ENCODE data around the gene CFAP92. TPM values are rescaled to one million over a fixed set of nuclear protein-coding genes. Genes with fewer than 3 reads are reported as not detected.

Gene CFAP92
- total and polyA plus RNA-seq, 4 donors, result 0.05 to 0.25 (median 0.06) TPM; not detected in 1

DNA sequence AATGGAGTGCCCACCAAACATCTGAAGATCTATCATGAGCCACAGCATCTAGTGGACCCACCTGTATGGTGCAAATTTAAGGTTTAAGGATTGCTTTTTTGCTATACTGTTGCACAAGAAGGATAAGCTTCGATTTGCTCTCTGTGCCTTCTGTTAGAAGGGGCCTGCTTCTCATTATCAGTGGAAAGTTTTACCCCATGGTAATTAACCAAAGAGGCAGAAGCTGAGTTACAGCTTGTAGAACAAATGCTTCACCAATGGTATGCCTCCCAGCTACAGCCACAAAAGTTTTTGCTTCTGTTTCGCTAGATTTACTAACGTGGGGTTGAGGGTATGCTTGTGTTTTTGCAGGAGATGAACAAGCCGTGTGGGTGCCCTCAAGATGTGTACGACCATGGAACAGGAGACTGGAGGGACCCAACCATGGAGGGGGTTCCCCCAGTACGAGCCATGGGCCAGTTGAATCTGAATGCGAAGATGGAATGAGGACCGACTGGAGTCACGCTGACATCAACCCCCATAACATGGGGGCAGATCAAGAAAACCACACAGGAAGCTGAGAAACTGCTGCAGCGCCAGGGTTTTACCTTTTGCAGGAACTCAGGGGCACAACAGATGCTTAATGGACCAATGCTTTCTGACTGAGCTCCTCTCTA, 70.9 kb downstream of the CFAP92 start (continued):
- TF ChIP-seq, protein P1, sequence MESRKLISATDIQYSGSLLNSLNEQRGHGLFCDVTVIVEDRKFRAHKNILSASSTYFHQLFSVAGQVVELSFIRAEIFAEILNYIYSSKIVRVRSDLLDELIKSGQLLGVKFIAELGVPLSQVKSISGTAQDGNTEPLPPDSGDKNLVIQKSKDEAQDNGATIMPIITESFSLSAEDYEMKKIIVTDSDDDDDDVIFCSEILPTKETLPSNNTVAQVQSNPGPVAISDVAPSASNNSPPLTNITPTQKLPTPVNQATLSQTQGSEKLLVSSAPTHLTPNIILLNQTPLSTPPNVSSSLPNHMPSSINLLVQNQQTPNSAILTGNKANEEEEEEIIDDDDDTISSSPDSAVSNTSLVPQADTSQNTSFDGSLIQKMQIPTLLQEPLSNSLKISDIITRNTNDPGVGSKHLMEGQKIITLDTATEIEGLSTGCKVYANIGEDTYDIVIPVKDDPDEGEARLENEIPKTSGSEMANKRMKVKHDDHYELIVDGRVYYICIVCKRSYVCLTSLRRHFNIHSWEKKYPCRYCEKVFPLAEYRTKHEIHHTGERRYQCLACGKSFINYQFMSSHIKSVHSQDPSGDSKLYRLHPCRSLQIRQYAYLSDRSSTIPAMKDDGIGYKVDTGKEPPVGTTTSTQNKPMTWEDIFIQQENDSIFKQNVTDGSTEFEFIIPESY (IDR thresholded peaks at IDR 0.05), result no peak
- no peak for TF ChIP-seq HNF4G (IDR thresholded peaks at IDR 0.05)
- TF ChIP-seq, protein P2, sequence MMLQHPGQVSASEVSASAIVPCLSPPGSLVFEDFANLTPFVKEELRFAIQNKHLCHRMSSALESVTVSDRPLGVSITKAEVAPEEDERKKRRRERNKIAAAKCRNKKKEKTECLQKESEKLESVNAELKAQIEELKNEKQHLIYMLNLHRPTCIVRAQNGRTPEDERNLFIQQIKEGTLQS (IDR thresholded peaks at IDR 0.05), result no peak
- TF ChIP-seq FOXA1 (IDR thresholded peaks at IDR 0.05), result no peak
- no peak for TF ChIP-seq RAD21 (IDR thresholded peaks at IDR 0.05)
- TF ChIP-seq TAF1 (conservative IDR thresholded peaks at IDR 0.05), result no peak

DNA sequence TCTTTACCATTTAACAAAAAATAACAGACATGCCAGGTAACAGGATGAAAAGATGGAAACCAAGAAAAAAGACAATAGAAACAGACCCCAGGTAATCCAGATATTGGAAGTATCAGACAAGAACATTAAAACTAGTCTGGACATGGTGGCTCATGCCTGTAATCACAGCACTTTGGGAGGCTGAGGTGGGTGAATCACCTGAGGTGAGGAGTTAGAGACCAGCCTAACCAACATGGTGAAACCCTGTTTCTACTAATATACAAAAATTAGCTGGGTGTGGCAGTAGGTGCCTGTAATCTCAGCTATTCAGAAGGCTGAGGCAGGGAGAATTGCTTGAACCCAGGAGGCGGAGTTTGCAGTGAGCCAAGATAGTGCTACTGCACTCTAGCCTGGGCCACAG, 73.9 kb downstream of the CFAP92 start:
- Histone ChIP-seq H3K4me1 (ENCODE audit: control insufficient read depth in 4 of 4, insufficient read depth in 4 of 4, low read length in 3 of 4) (peaks cover 2 to 27% (median 27%) of the 10 kb centered on the region in 4 donors), H3K4me3 (ENCODE audit: low read depth in 1 of 3, low read length in 3 of 3) (no peak overlapping the region), H3K27me3 (ENCODE audit: control insufficient read depth in 4 of 4, insufficient read depth in 4 of 4, low read length in 3 of 4) (no peaks in the 10 kb centered on the region), H3K27ac (ENCODE audit: low read depth in 1 of 2, low read length in 2 of 2) (no peak overlapping the region), H3K9ac (ENCODE audit: low read depth in 1 of 2, low read length in 2 of 2) (no peak overlapping the region), H3K9me3 (ENCODE audit: control insufficient read depth in 4 of 4, low read length in 3 of 4) (no peaks in the 10 kb centered on the region), H3K36me3 (ENCODE audit: control insufficient read depth in 4 of 4, insufficient read depth in 3 of 4, low read depth in 1 of 4, low read length in 3 of 4) (no peaks in the 10 kb centered on the region)
- DNase-seq (ENCODE audit: low spot score), result no peak
- TF ChIP-seq, protein P3, sequence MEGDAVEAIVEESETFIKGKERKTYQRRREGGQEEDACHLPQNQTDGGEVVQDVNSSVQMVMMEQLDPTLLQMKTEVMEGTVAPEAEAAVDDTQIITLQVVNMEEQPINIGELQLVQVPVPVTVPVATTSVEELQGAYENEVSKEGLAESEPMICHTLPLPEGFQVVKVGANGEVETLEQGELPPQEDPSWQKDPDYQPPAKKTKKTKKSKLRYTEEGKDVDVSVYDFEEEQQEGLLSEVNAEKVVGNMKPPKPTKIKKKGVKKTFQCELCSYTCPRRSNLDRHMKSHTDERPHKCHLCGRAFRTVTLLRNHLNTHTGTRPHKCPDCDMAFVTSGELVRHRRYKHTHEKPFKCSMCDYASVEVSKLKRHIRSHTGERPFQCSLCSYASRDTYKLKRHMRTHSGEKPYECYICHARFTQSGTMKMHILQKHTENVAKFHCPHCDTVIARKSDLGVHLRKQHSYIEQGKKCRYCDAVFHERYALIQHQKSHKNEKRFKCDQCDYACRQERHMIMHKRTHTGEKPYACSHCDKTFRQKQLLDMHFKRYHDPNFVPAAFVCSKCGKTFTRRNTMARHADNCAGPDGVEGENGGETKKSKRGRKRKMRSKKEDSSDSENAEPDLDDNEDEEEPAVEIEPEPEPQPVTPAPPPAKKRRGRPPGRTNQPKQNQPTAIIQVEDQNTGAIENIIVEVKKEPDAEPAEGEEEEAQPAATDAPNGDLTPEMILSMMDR (IDR thresholded peaks at IDR 0.05; ENCODE audit: low read depth, low read length, missing input control), result no peak
- TF ChIP-seq FOXA2 (IDR thresholded peaks at IDR 0.05) (no peak), FOXA1 (IDR thresholded peaks at IDR 0.05) (no peak), NR2F2 (IDR thresholded peaks at IDR 0.05) (no peak), EGR1 (IDR thresholded peaks at IDR 0.05; ENCODE audit: low read depth in 2 of 2) (no peak), GABPA (IDR thresholded peaks at IDR 0.05 in 1 of 2, conservative IDR thresholded peaks at IDR 0.05 in 1 of 2) (no peak), YY1 (IDR thresholded peaks at IDR 0.05) (no peak), TAF1 (conservative IDR thresholded peaks at IDR 0.05) (no peak), RXRA (IDR thresholded peaks at IDR 0.05) (no peak), JUND (IDR thresholded peaks at IDR 0.05) (no peak), HNF4G (IDR thresholded peaks at IDR 0.05) (no peak), HNF4A (conservative IDR thresholded peaks at IDR 0.05) (no peak), RAD21 (IDR thresholded peaks at IDR 0.05) (no peak), SP1 (IDR thresholded peaks at IDR 0.05) (no peak)
- TF ChIP-seq, protein P1 (IDR thresholded peaks at IDR 0.05), result no peak
- TF ChIP-seq, protein P4, sequence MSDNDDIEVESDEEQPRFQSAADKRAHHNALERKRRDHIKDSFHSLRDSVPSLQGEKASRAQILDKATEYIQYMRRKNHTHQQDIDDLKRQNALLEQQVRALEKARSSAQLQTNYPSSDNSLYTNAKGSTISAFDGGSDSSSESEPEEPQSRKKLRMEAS (IDR thresholded peaks at IDR 0.05), result no peak
- TF ChIP-seq, protein P2 (IDR thresholded peaks at IDR 0.05), result no peak
- TF ChIP-seq, protein P5, sequence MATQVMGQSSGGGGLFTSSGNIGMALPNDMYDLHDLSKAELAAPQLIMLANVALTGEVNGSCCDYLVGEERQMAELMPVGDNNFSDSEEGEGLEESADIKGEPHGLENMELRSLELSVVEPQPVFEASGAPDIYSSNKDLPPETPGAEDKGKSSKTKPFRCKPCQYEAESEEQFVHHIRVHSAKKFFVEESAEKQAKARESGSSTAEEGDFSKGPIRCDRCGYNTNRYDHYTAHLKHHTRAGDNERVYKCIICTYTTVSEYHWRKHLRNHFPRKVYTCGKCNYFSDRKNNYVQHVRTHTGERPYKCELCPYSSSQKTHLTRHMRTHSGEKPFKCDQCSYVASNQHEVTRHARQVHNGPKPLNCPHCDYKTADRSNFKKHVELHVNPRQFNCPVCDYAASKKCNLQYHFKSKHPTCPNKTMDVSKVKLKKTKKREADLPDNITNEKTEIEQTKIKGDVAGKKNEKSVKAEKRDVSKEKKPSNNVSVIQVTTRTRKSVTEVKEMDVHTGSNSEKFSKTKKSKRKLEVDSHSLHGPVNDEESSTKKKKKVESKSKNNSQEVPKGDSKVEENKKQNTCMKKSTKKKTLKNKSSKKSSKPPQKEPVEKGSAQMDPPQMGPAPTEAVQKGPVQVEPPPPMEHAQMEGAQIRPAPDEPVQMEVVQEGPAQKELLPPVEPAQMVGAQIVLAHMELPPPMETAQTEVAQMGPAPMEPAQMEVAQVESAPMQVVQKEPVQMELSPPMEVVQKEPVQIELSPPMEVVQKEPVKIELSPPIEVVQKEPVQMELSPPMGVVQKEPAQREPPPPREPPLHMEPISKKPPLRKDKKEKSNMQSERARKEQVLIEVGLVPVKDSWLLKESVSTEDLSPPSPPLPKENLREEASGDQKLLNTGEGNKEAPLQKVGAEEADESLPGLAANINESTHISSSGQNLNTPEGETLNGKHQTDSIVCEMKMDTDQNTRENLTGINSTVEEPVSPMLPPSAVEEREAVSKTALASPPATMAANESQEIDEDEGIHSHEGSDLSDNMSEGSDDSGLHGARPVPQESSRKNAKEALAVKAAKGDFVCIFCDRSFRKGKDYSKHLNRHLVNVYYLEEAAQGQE (IDR thresholded peaks at IDR 0.05), result no peak
- 98% methylated on average over 1 of the region's 1 CpG for WGBS

Measured in liver (tissue), 9 donors.